Measurements from ENCODE around the gene PCSK1. TPM values are rescaled to one million over a fixed set of nuclear protein-coding genes. Genes with fewer than 3 reads are reported as not detected.
"Not testable (repeated sequence)": the region's sequence is repeated elsewhere in the genome, so short reads cannot be mapped to it uniquely, and the experiment has no call there.

PCSK1 gene
- total and polyA plus RNA-seq, 2 of the 4 experiments (the other 2 are of a cell fraction) = not detected

- H3K4me2 ChIP-seq (ENCODE audit: low read depth, low read length); in situ Hi-C loops (cut with MboI; ENCODE audit: low sequenced_read_pairs); DNase-seq; H3K18ac ChIP-seq (ENCODE audit: low read depth, low read length); ATAC-seq (ENCODE audit: low read depth); CTCF ChIA-PET; H3K56ac ChIP-seq (ENCODE audit: extremely low read depth, insufficient read depth, low read length); H4K8ac ChIP-seq (ENCODE audit: low read depth in 2 of 2, low read length in 2 of 2); BruUV-seq (replicated peaks); H2AK9ac ChIP-seq (replicated peaks; ENCODE audit: low read depth, low read length, poor library complexity); dilution Hi-C loops (cut with HindIII; ENCODE audit: low sequenced_read_pairs, unreplicated experiment); H3K23ac ChIP-seq (ENCODE audit: low read depth, low read length); intact Hi-C loops (cut with micrococcal nuclease); H3K27me3 ChIP-seq (ENCODE audit: control insufficient read depth, insufficient read depth, low read length); H2BK120ac ChIP-seq (ENCODE audit: low read depth, low read length); POLR2A ChIA-PET (ENCODE audit: unreplicated experiment); H3K9me1 ChIP-seq (ENCODE audit: insufficient read depth, low read length); H3K9me3 ChIP-seq (ENCODE audit: control insufficient read depth, insufficient read depth, low read length); H3K4me3 ChIP-seq (ENCODE audit: insufficient read depth, low read depth, low read length); H3K4me1 ChIP-seq (ENCODE audit: control insufficient read depth, insufficient read depth, low read length); H4K5ac ChIP-seq (ENCODE audit: low read depth, low read length); H3K36me3 ChIP-seq (ENCODE audit: control insufficient read depth, insufficient read depth, low read length); H2BK20ac ChIP-seq (ENCODE audit: low read depth, low read length); H4K91ac ChIP-seq (ENCODE audit: insufficient read depth, low read depth, low read length); H2AFZ ChIP-seq (replicated peaks; ENCODE audit: low read length, poor library complexity); H2BK5ac ChIP-seq (ENCODE audit: low read depth, low read length, poor library complexity, severe bottlenecking); H2AK5ac ChIP-seq (ENCODE audit: low read depth, low read length); H3K4ac ChIP-seq (ENCODE audit: low read depth, low read length); H2BK15ac ChIP-seq (ENCODE audit: low read depth, low read length); H4K20me1 ChIP-seq (ENCODE audit: insufficient read depth, low read length); H3K14ac ChIP-seq (replicated peaks; ENCODE audit: low read depth, low read length); H3K79me1 ChIP-seq (ENCODE audit: low read depth in 1 of 2, low read length in 2 of 2); H3K9ac ChIP-seq (ENCODE audit: low read depth, low read length); H3K27ac ChIP-seq (ENCODE audit: insufficient read depth, low read length): not testable (repeated sequence)
These were observed 37.8 kb downstream of the PCSK1 start for GRCh38 chr5:96395295-96395694.
